Measurements from ENCODE around the gene GUCY2D.

DNA sequence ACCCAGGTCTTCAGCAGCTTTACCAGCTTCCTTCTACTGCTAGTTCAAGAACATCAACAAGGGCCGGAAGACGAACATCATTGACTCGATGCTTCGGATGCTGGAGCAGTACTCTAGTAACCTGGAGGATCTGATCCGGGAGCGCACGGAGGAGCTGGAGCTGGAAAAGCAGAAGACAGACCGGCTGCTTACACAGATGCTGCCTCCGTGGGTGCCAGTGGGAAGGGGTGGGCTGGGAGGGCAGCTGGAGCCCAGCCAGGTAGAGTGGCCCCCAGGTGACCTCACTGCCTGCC lies 12.1 kb downstream of the GUCY2D start:
- no peak for TF ChIP-seq CTCF (conservative IDR thresholded peaks at IDR 0.05)
- no peak for TF ChIP-seq ZFX (IDR thresholded peaks at IDR 0.05)
